T-helper 1 cell treated with Interleukin-12 subunit alpha and Interleukin-12 subunit beta and Interleukin-4 antibody, amounts not matched to agents 30 ng/mL and 1 ng/mL, for 36 hours (primary cell): ENCODE data around the gene TGM2. TPM values are rescaled to one million over a fixed set of nuclear protein-coding genes. Genes with fewer than 3 reads are reported as not detected.

Source experiments
- intact Hi-C: fragments of 100-400 bp; cut with micrococcal nuclease; formaldehyde crosslinking; loops from one replicate; pipeline ENCODE4 v1.15.1; 2024
- total RNA-seq: library from RNA; stranded (reverse); gene quantifications from 2 replicates; pipeline ENCODE4 v1.2.3, GENCODE V29; 2022

Gene TGM2
- total RNA-seq, 1 donor from 2014 or later = 2.3 TPM

GRCh38 chr20:38133680-38134426 is 31.2 kb downstream of the TGM2 start:
- intact Hi-C loops = no loop called here

- intact Hi-C loops = no loop called here
Observed at GRCh38 chr20:38132910-38133501, 32.1 kb downstream of the TGM2 start.

- intact Hi-C loops = no loop called here
Observed at GRCh38 chr20:38132156-38132909, 32.7 kb downstream of the TGM2 start.

- intact Hi-C loops = no loop called here
Observed at GRCh38 chr20:38131588-38132121, 33.4 kb downstream of the TGM2 start.

GRCh38 chr20:38130687-38131587 is 34.1 kb downstream of the TGM2 start:
- intact Hi-C loops = no loop called here

- intact Hi-C loops = no loop called here
Observed at GRCh38 chr20:38129893-38130609, 35.0 kb downstream of the TGM2 start.

GRCh38 chr20:38129248-38129865 is 35.7 kb downstream of the TGM2 start:
- intact Hi-C loops = no loop called here

GRCh38 chr20:38128691-38129090 is 36.4 kb downstream of the TGM2 start:
- intact Hi-C loops = no loop called here

GRCh38 chr20:38127920-38128528 is 37.0 kb downstream of the TGM2 start:
- intact Hi-C loops = no loop called here

- intact Hi-C loops = no loop called here
Observed at GRCh38 chr20:38126932-38127621, 38.0 kb downstream of the TGM2 start.

- intact Hi-C loops = no loop called here
Observed at GRCh38 chr20:38126146-38126921, 38.7 kb downstream of the TGM2 start.

GRCh38 chr20:38125157-38126056 is 39.7 kb downstream of the TGM2 start:
- intact Hi-C loops = no loop called here

GRCh38 chr20:38123021-38123587 is 42.0 kb downstream of the TGM2 start:
- intact Hi-C loops = no loop called here

- intact Hi-C loops = no loop called here
Observed at GRCh38 chr20:38121741-38122140, 43.3 kb downstream of the TGM2 start.

GRCh38 chr20:38120625-38120988 is 44.5 kb downstream of the TGM2 start:
- intact Hi-C loops = no loop called here

- intact Hi-C loops = no loop called here
Observed at GRCh38 chr20:38119446-38119845, 45.6 kb downstream of the TGM2 start.

GRCh38 chr20:38117635-38118034 is 47.4 kb downstream of the TGM2 start:
- intact Hi-C loops = no loop called here
